Activated CD4-positive, alpha-beta T cell treated with anti-CD3 and anti-CD28 coated beads, Interleukin-2, amount 10 ng/mL, durations not matched to agents 24 days and 14 days (primary cell): Measurements from ENCODE around the gene CENPP. TPM values are rescaled to one million over a fixed set of nuclear protein-coding genes. Genes with fewer than 3 reads are reported as not detected.

Experiments
- DNase-seq: peaks from one replicate; pipeline ENCODE4 v3.0.0; 2022
- H3K27ac Mint-ChIP-seq: one replicate; pipeline ENCODE4 v1.8.0; 2022; ENCODE audit warnings: mild to moderate bottlenecking, mixed read lengths
- H3K27me3 Mint-ChIP-seq: one replicate; pipeline ENCODE4 v1.8.0; 2022; ENCODE audit warnings: mixed read lengths
- H3K36me3 Mint-ChIP-seq: one replicate; pipeline ENCODE4 v1.8.0; 2022; ENCODE audit warnings: low read depth, mild to moderate bottlenecking, mixed read lengths
- H3K4me1 Mint-ChIP-seq: one replicate; pipeline ENCODE4 v1.8.0; 2021; ENCODE audit warnings: mixed read lengths
- H3K4me3 Mint-ChIP-seq: one replicate; pipeline ENCODE4 v1.8.0; 2022; ENCODE audit warnings: mild to moderate bottlenecking, moderate library complexity, mixed read lengths
- H3K9me3 Mint-ChIP-seq: one replicate; pipeline ENCODE4 v1.8.0; 2021; ENCODE audit warnings: mixed read lengths
- intact Hi-C: fragments of 100-400 bp; cut with micrococcal nuclease; formaldehyde crosslinking; loops from one replicate; pipeline ENCODE4 v1.15.1; 2023
- total RNA-seq: library from RNA; stranded (reverse); gene quantifications from 2 replicates; pipeline ENCODE4 v1.2.3, GENCODE V29; 2022

Gene CENPP
- total RNA-seq, 1 donor from 2014 or later, result 27.5 TPM

DNA sequence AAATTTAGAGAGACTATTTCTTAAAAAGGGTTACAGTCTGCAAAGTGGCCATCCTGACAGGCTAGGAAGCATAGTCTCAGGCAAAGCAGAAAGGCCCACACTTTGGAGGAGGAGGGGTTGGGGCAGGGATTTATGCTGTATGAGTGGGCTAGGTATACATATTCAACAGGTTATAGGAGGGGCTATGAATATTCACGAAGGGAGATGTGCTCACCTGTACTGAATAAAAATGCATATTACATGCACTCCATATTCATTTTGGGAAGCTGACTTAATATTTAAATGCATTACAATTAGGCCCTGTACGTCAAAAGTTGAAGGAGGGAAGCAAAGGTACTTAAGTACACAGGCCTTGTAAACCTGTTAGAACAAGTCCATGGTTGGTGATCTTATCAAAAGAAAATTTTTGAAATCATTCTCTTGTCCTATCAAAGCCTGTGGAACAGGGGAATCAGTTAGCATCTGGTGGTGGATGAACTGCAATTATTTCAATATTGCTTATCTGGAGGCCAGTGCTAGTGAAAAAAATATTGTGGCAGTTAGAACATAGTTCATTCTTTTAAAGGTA is 1.6 kb downstream of the CENPP start:
- intact Hi-C loops, result loop anchor here (10.0 kb wide), 1 partner anchor 213 kb away; the partner anchor contains the start of gene SPTLC1
- no peak overlapping the region for H3K27ac Mint-ChIP-seq
- peak overlapping the region; percentile 98 for H3K4me3 Mint-ChIP-seq
- H3K9me3 Mint-ChIP-seq, result no peaks in the 10 kb centered on the region
- DNase-seq, result no peak
- no peaks in the 10 kb centered on the region for H3K27me3 Mint-ChIP-seq
- peaks cover 30% of the 10 kb centered on the region for H3K4me1 Mint-ChIP-seq
- H3K36me3 Mint-ChIP-seq, result peaks cover 29% of the 10 kb centered on the region

DNA sequence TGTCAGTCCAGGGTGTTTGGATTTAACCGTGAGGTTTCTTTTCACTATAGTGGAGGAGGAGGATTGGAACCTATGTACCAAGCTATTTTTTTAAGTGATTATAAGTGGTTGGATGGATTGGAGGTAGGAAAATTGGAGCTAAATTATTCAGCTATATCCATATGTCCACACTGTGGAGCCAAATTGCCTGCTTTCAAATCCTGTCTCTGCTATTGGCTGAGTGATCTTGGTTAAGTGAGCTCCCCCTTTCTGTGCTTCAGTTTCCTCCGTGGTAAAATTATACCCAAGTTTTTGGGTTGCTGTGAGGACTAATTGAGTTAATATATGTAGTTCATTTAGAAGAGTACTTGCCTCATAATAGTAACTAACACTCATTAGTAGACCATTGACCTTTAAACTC is 2.5 kb downstream of the CENPP start:
- Mint-ChIP-seq H3K4me1 (peaks cover 30% of the 10 kb centered on the region), H3K27me3 (no peaks in the 10 kb centered on the region), H3K4me3 (no peak overlapping the region), H3K9me3 (no peaks in the 10 kb centered on the region), H3K36me3 (peaks cover 28% of the 10 kb centered on the region), H3K27ac (no peak overlapping the region)
- intact Hi-C loops, result loop anchor here (10.0 kb wide), 1 partner anchor 213 kb away; the partner anchor contains the start of gene SPTLC1
- no peak for DNase-seq

- no peak overlapping the region for H3K27ac Mint-ChIP-seq
- no peaks in the 10 kb centered on the region for H3K9me3 Mint-ChIP-seq
- intact Hi-C loops, result no loop called here
- no peak for DNase-seq
- peaks cover 8% of the 10 kb centered on the region for H3K4me1 Mint-ChIP-seq
- H3K4me3 Mint-ChIP-seq, result no peak overlapping the region
- H3K27me3 Mint-ChIP-seq, result no peaks in the 10 kb centered on the region
- H3K36me3 Mint-ChIP-seq, result peaks cover 32% of the 10 kb centered on the region
These were observed 7.0 kb downstream of the CENPP start for GRCh38 chr9:92332577-92333281.

DNA sequence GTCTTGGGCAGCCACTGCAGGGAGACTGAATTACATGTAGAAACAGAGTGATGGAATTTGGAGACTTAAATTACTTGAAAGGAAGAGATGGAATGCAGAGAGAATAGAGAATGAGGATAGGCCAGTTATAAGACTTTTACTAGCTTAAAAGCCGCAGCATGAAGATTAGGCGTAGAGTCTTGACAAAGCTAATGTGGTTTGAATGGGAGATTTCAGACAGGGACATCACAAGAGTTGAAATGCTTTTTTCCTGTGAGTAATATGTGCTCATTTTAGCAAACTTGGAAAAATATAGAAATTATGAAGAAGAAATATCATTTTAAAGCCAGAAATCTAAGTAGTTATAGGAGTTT is 7.5 kb downstream of the CENPP start:
- H3K4me1 Mint-ChIP-seq, result peaks cover 4% of the 10 kb centered on the region
- intact Hi-C loops, result no loop called here
- DNase-seq, result no peak
- no peaks in the 10 kb centered on the region for H3K9me3 Mint-ChIP-seq
- H3K4me3 Mint-ChIP-seq, result no peak overlapping the region
- peaks cover 32% of the 10 kb centered on the region for H3K36me3 Mint-ChIP-seq
- no peak overlapping the region for H3K27ac Mint-ChIP-seq
- no peaks in the 10 kb centered on the region for H3K27me3 Mint-ChIP-seq

DNA sequence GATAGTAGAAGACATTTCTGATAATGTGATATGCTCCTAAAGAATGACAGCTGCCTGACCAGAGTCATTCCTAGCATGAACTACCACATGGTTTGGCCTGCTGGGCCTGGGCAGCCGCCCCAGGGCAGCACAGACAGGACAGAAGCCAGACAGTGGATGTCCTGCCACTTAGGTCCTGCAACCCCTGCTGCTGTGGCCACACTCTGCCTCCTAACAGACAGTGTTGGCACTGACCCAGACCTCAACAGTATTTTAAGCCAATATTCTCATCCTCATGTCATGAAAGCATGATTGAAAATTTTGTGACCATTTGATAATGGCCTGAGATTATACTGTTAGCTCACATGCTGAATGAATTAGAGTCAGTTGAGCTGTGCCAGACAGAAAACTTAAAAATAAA is 15.8 kb downstream of the CENPP start:
- H3K4me1 Mint-ChIP-seq, result peaks cover 3% of the 10 kb centered on the region
- peaks cover 43% of the 10 kb centered on the region for H3K36me3 Mint-ChIP-seq
- no peak for DNase-seq
- H3K4me3 Mint-ChIP-seq, result no peak overlapping the region
- intact Hi-C loops, result no loop called here
- peaks cover 3% of the 10 kb centered on the region for H3K9me3 Mint-ChIP-seq
- no peak overlapping the region for H3K27ac Mint-ChIP-seq
- no peaks in the 10 kb centered on the region for H3K27me3 Mint-ChIP-seq

- no peaks in the 10 kb centered on the region for H3K27me3 Mint-ChIP-seq
- DNase-seq, result no peak
- peaks cover 46% of the 10 kb centered on the region for H3K36me3 Mint-ChIP-seq
- H3K27ac Mint-ChIP-seq, result no peak overlapping the region
- H3K4me1 Mint-ChIP-seq, result peaks cover 7% of the 10 kb centered on the region
- H3K9me3 Mint-ChIP-seq, result peaks cover 3% of the 10 kb centered on the region
- H3K4me3 Mint-ChIP-seq, result no peak overlapping the region
- intact Hi-C loops, result no loop called here
These were observed 17.2 kb downstream of the CENPP start for GRCh38 chr9:92342825-92343488.

DNA sequence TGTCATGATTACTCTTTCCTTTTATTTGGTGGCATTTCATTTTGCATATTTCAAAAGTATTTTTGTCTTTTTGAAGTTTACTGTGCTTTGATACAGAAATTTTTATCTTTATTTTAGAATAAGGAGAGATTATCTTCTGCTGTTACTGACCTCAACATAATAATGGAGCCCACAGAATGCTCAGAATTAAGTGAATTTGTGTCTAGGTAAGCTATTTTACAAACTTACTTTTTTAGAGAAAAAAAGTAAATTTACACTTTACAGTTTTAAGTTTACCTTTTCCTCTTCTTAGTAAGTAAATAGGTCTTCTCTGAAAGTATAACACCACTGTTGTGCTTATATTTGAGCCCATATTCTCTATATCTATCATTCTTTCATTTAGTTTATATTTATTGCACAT is 19.8 kb downstream of the CENPP start:
- H3K4me3 Mint-ChIP-seq, result no peak overlapping the region
- intact Hi-C loops, result no loop called here

GRCh38 chr9:92349771-92350739 is 24.3 kb downstream of the CENPP start:
- Mint-ChIP-seq H3K4me1 (peaks cover 14% of the 10 kb centered on the region), H3K27ac (no peak overlapping the region), H3K27me3 (no peaks in the 10 kb centered on the region), H3K4me3 (no peak overlapping the region), H3K9me3 (peaks cover 8% of the 10 kb centered on the region), H3K36me3 (peaks cover 38% of the 10 kb centered on the region)
- intact Hi-C loops, result no loop called here
- DNase-seq, result no peak

More for the DNA sequence above, 19.8 kb downstream of the CENPP start:
- Mint-ChIP-seq H3K9me3 (peaks cover 3% of the 10 kb centered on the region), H3K27ac (no peak overlapping the region), H3K36me3 (peaks cover 31% of the 10 kb centered on the region), H3K4me1 (peaks cover 7% of the 10 kb centered on the region), H3K27me3 (no peaks in the 10 kb centered on the region)
- no peak for DNase-seq

GRCh38 chr9:92350740-92351133 is 25.0 kb downstream of the CENPP start:
- Mint-ChIP-seq H3K36me3 (peaks cover 42% of the 10 kb centered on the region), H3K9me3 (peaks cover 8% of the 10 kb centered on the region), H3K27me3 (no peaks in the 10 kb centered on the region), H3K4me1 (peaks cover 14% of the 10 kb centered on the region), H3K27ac (no peak overlapping the region), H3K4me3 (no peak overlapping the region)
- intact Hi-C loops, result no loop called here
- DNase-seq, result no peak

DNA sequence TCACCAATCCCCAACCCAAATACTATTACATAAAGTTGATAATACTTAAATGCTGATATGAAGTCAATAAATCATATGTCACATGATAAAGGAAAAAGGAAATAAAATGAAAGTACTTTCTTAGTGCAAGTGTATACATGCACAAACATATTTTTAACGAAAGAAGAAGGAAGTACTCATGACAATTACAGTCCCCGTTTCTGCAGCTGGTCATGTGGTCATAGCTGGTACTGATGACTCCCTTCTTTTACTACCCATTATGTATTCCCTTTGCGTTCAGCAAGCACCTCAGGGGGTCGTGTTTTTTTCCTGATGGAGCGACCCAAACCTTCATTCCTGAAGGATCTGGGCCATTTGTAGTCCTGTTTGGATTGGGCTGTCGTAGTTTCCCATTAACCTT is 27.3 kb downstream of the CENPP start:
- peaks cover 9% of the 10 kb centered on the region for H3K4me1 Mint-ChIP-seq
- peaks cover 46% of the 10 kb centered on the region for H3K36me3 Mint-ChIP-seq
- H3K27me3 Mint-ChIP-seq, result no peaks in the 10 kb centered on the region
- intact Hi-C loops, result no loop called here
- H3K4me3 Mint-ChIP-seq, result no peak overlapping the region
- peaks cover 18% of the 10 kb centered on the region for H3K9me3 Mint-ChIP-seq
- no peak overlapping the region for H3K27ac Mint-ChIP-seq
- no peak for DNase-seq

GRCh38 chr9:92359394-92359995 is 33.7 kb downstream of the CENPP start:
- H3K4me3 Mint-ChIP-seq, result no peak overlapping the region
- H3K36me3 Mint-ChIP-seq, result peaks cover 28% of the 10 kb centered on the region
- no peak overlapping the region for H3K27ac Mint-ChIP-seq
- peaks cover 14% of the 10 kb centered on the region for H3K9me3 Mint-ChIP-seq
- no peaks in the 10 kb centered on the region for H3K27me3 Mint-ChIP-seq
- intact Hi-C loops, result no loop called here
- no peak for DNase-seq
- no peaks in the 10 kb centered on the region for H3K4me1 Mint-ChIP-seq

DNA sequence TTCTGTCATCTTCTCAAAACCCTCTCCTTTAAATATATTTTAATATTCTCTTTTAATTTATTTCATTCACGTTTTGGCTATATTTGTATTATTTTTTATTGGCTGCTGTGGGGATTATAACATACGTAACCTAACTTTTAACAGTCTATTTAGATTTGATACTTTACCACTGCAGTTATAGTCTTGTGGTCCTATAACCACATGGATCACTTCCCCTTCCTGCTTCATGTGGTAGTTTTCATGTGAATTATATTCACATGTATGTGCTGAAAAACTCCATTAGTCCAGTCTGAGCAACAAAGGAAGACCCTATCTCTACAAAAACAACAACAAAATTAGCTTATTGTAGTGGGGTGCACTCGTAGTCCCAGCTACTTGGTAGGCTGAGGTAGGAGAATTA is 34.3 kb downstream of the CENPP start:
- Mint-ChIP-seq H3K27me3 (no peaks in the 10 kb centered on the region), H3K36me3 (peaks cover 27% of the 10 kb centered on the region), H3K4me1 (no peaks in the 10 kb centered on the region), H3K4me3 (no peak overlapping the region), H3K27ac (no peak overlapping the region), H3K9me3 (peaks cover 11% of the 10 kb centered on the region)
- intact Hi-C loops, result no loop called here
- no peak for DNase-seq

GRCh38 chr9:92369075-92369474 is 43.3 kb downstream of the CENPP start:
- Mint-ChIP-seq H3K27ac (no peak overlapping the region), H3K4me1 (no peaks in the 10 kb centered on the region), H3K36me3 (peaks cover 35% of the 10 kb centered on the region), H3K27me3 (no peaks in the 10 kb centered on the region), H3K9me3 (peaks cover 8% of the 10 kb centered on the region), H3K4me3 (no peak overlapping the region)
- intact Hi-C loops, result no loop called here
- no peak for DNase-seq
